GM12872 (cell line): ENCODE measurements around the gene MTERF4.

Experiments
- TF ChIP-seq, protein P1 (sequence below): IDR thresholded peaks from 3 replicates; pipeline ENCODE4 v1.5.1; 2011; ENCODE audit warnings: low read depth, mild to moderate bottlenecking, low read length, moderate library complexity; ENCODE audit not compliant: insufficient read depth

MTERF4 gene

DNA sequence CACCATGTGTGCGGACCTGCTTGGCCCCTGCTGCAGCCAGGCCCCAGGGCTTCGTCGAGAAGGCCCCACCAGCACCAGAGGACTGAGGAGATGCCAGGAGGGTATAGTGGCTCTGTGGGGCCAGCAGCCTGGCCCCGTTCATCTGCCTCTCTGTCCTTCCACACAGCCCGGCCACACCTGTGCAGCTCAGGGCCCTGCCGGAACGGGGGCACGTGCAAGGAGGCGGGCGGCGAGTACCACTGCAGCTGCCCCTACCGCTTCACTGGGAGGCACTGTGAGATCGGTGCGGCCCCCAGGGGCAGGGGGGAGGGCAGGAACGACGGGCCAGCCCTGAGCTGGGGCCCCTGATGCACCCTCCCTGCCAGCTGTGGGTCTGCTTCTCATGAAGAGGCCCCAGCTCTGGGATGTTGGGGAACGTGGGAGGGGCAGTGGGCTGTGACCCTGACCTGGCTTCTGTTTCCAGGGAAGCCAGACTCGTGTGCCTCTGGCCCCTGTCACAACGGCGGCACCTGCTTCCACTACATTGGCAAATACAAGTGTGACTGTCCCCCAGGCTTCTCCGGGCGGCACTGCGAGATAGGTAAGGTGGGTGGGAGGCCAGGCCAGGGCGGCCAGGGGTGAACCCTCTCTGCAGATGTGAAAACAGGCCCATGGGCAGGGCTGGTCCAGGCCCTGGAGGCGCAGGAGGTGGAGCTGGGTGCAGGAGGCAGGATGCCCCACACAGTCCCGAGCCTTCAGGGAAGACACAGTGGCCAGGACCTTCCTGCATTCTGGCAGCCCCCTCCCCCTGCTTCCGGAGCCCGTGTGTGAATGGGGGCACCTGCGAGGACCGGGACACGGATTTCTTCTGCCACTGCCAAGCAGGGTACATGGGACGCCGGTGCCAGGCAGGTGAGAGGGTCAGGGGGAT is 50.3 kb downstream of the MTERF4 start:
- TF ChIP-seq, protein P1, sequence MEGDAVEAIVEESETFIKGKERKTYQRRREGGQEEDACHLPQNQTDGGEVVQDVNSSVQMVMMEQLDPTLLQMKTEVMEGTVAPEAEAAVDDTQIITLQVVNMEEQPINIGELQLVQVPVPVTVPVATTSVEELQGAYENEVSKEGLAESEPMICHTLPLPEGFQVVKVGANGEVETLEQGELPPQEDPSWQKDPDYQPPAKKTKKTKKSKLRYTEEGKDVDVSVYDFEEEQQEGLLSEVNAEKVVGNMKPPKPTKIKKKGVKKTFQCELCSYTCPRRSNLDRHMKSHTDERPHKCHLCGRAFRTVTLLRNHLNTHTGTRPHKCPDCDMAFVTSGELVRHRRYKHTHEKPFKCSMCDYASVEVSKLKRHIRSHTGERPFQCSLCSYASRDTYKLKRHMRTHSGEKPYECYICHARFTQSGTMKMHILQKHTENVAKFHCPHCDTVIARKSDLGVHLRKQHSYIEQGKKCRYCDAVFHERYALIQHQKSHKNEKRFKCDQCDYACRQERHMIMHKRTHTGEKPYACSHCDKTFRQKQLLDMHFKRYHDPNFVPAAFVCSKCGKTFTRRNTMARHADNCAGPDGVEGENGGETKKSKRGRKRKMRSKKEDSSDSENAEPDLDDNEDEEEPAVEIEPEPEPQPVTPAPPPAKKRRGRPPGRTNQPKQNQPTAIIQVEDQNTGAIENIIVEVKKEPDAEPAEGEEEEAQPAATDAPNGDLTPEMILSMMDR, result no peak

DNA sequence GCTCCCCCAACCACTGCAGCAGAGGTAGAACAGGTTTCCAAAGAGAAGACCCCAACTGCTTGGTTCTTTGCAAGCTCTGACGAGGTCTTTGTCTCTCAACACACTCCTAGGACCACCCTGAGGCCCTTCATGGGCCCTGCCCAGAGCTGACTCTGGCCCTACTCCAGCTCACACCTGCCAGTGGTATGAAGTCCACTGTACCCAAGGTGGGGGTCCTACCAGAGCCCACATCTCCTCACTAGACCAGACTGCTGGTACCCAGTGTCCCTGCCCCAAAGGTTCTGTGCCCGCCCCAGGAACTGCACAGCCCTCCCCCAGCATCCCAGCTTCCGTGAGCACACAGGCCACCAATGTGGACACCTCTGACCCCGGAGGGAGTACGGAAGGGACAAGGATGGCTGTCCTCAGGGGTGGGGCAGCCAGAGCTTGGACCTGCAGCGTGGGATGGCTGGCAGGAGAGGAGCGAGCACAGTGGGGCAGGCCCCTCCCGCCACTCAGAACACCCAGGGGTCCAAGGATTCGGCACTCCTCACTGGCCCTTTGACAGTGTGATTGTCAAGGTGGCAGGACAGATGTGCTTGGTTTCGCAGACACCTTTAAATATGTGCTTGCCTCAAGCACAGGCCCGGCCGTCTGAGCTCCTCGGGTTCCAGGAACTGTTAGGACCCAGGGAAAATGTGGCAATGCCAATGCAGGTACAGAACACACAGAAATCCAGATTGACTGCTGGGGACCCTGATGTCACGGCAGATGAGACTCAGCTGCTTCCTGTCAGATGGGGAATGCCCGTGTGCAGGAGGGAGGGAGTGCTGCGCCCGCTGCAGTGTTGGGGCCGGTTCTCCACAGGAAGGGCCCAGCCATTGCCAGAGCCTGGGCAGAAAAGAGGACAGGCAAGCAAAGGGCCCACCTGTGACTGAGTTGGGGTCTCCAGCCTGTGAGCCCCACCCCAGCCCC is 51.2 kb downstream of the MTERF4 start:
- TF ChIP-seq, protein P1, result no peak

DNA sequence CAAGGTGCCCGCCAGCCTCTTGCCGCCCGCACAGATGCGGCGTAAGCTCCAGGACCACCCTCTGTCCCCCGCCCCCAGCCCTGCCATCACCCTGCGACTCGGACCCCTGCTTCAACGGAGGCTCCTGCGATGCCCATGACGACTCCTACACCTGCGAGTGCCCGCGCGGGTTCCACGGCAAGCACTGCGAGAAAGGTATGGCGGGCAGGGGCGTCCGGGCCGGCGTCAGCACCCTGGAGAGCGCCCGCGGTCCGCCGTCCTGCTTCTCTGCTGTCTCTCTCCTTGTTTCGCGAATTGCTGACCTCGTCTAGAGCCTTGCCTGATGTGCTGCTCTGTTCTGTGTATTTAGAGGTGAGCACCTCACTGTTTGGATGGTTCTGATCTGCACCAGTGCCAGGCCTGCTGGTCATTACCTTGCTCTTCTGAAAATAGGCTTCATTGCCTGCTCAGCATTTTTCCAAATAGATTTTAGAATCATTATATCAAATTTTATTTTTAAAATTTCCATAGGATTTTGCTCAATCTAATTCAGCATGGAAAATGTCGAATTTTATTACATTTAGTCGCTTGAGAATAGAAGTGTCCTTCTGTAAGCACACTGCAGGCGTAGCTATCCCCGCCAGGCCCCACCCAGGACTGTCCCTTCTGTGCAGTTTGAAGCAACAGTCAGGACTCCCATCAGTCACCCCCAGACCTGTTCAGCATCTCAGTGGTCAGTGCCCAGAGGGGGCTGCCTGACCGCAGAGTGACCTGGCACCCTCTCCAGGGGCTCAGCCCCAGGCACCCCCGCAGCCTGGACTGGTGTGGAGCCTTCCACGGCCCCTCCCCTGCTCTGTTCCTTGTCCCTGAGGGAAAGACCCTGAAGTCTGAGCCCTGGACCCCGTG is 52.1 kb downstream of the MTERF4 start:
- TF ChIP-seq, protein P1, result no peak

DNA sequence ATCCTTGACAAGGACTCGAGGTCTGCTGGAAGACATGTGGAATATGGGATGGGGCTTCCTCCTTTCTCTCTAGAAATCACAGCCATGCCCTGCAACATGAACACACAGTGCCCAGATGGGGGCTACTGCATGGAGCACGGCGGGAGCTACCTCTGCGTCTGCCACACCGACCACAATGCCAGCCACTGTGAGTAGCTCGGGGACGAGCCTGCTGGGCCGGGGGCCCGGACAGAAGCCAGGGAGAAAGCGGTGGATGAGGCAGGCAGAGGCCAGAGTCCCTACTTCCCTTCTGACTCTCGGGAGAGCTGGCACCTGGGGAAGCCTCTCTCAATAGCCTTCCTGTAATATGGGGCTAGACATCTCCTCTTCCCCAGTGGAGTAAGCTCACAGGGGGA is 53.1 kb downstream of the MTERF4 start:
- TF ChIP-seq, protein P1, result no peak

DNA sequence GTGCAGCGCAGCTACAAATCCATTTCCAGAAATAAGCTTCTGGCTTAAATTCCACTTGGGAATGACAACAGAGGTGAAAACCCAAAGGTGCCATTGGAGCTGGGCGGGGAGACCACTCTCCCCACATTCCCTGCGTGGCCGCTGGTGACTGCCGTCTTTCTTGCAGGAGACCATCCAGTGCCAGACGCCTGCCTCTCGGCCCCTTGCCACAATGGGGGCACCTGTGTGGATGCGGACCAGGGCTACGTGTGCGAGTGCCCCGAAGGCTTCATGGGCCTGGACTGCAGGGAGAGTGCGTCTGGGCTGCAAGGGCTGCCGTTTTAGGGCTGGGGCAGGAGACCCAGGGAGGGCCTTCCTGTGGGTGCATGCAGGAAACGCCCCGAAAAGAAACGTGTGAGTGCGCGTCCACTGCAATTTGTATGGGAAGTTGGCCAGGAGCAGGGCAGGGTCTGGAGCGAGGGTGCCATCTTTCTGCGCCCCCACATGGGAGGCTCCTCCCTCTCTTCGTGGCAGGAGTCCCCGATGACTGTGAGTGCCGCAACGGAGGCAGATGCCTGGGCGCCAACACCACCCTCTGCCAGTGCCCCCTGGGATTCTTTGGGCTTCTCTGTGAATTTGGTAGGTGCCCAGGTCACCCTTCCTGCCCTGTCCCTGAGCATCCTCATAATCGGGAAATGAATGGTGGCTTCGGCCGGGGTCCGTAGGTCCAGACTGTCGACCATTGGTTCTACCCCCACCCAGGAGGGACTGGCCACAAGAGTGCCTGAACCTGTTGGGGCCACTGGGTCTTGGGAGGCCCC is 53.7 kb downstream of the MTERF4 start:
- TF ChIP-seq, protein P1, result no peak

DNA sequence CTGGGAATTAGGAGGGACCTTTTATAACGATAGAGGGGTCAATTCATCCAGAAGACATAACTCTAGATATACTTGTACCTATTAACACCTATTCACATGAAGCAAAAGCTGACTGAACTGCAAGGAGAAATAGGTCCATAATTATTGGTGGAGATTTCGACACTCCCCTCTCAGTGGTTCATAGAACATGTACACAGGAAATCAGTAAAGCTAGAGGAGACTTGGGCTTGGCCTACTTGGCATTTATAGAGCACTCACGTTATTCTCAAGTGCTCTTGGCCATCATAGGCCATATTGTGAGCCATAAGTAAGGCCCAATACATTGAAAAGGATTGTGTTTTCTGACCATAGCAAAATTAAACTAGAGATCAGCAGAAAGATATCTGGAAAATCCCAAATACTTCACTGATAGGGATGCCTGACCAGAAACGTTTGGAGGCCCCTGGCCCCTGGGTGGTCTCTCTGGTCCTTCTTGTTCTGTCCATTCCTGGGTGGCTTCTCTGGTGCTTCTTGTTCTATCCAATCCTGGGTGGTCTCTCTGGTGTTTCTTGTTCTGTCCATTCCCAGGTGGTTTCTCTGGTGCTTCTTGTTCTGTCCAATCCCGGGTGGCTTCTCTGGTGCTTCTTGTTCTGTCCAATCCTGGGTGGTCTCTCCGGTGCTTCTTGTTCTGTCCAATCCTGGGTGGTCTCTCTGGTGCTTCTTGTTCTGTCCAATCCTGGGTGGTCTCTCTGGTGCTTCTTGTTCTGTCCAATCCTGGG is 54.7 kb downstream of the MTERF4 start:
- TF ChIP-seq, protein P1, result no peak
